CD4-positive, alpha-beta T cell treated with Interferon gamma for 1 hour (primary cell): ENCODE measurements around the gene ZNF747.
"Not testable (repeated sequence)": the region's sequence is repeated elsewhere in the genome, so short reads cannot be mapped to it uniquely, and the experiment has no call there.

Source experiments
- DNase-seq: peaks from one replicate; pipeline ENCODE4 v3.0.0-alpha.2; 2020

Gene ZNF747

DNA sequence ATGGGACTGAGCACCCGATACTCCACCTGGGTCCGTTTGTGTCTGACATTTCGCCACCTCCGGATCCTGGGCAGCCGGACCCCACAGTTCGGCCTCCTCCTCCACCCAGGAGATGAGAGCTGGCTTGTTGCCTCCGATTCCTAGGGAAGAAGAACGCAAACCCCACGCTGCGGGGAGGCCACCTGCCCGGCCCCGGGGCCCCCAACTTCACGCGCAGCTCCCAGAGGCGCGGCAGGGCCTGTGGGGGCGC lies 23.0 kb upstream of the ZNF747 start:
- no peak for DNase-seq

GRCh38 chr16:30556125-30556473 lies 21.4 kb upstream of the ZNF747 start:
- DNase-seq = no peak

- DNase-seq = no peak
Measured at GRCh38 chr16:30555315-30556124, 20.9 kb upstream of the ZNF747 start.

DNA sequence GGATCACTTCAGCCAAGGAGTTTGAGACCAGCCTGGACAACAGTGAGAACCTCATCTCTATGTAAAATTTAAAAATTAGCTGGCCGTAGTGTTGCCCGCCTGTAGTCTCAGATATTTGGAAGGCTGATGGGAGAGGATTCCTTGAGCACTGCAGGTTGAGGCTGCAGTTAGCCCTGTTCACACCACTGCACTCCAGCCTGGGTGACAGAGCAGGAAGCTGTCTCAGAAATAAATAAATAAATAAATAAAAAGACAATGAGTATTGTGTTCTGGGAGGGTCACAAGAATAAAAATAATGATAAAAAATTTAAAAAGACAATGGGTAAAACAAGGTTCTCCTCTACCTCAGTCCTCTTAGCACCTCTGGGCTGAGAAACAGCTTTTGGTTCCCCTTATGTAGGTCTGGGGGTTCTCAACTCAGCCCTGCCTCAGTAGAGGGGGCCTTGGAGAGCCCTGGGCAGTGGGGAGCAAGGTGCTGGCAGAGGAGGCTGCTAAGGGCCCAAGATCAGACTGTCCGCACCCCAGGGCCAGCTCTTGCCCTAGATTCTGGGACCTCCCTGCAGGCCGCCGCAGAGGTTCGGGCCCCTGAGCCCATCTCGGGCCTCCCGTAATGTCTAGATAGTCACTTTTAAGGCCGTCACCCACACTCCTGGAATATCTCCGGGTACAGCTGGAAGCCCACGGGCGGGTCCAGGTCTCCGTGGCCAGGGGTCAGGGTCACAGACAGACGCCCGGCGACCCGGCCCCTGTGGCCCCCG lies 20.1 kb upstream of the ZNF747 start:
- DNase-seq = no peak

- no peak for DNase-seq
Measured at GRCh38 chr16:30553393-30553899, 18.8 kb upstream of the ZNF747 start.

DNA sequence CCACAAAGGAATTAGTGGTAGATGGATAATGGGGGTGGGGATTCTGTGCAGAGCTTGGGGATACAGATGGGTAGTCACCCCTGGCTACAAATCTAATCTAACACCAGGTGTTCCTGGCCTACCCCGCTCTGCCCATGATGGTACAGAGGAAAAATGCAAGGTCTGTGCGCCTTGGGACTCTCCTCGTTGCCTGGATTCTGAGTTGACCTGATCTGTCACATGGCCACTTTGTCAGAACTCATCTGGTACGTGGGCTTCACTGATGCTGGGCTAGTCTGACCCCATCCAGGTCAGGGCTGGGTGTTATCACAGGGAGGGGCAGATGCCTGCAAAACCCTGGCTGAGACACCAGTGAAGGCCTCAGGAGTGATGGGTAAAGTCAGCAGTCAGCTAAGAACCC lies 18.3 kb upstream of the ZNF747 start:
- no peak for DNase-seq

DNA sequence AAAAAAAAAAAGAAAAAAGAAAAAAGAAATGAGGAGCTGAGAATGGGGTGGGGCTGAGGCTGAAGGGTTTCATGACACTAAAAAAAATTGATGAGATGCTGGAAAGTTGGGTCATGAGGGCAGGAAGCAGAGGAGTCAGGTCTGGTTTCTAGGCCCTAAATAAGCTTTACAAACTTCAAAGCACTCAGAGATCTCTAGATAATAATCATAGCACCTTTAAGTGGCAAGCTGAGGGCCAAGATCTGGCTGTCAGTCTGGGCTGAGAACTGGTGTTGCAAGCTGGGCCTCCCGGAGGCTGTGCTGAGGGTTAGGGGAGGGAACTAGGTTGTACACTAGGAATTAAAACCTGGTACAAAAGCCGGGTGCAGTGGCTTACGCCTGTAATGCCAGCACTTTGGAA lies 17.1 kb upstream of the ZNF747 start:
- DNase-seq = peak; percentile 66

- DNase-seq = no peak
Measured at GRCh38 chr16:30548416-30549253, 14.0 kb upstream of the ZNF747 start.

DNA sequence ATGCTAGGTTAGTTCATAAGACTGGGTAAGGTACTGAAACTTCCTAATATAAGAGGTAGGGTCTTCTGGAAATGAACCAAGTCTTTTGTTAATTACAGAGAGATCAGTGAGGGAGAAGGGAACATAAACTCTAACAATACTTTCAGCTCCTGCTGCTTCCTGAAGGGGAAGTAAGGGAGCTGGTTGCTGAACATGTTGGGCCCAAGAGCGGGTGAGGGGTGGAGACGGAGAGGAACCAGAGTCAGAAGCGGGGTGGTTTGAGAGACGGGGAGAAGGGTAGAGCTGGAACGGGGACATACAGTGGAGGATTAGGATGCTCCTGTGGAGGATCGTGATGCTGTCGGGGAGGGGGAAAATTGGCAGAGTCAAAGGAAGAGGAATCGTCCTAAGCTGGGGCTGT lies 11.5 kb upstream of the ZNF747 start:
- no peak for DNase-seq

DNA sequence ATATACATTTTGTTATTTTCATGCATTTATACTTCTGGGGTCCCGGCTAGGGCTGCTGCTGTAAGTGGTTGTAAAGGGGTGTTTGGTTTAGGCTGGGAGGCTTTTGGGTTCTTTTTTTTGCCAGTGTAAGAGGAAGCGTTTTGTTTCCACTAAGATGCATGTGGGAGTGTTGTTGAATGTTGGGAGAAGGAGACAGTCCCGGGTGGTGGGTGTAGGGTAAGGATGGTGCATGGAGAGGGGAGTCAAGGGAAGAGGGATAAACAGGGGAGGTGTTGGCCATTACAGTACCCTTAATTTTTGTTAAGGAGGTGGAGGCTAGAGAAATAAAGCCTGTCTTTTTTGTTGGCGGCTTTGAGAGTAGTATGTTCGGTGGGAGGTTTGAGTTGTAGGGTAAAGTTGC lies 8.4 kb upstream of the ZNF747 start:
- DNase-seq = no peak

DNA sequence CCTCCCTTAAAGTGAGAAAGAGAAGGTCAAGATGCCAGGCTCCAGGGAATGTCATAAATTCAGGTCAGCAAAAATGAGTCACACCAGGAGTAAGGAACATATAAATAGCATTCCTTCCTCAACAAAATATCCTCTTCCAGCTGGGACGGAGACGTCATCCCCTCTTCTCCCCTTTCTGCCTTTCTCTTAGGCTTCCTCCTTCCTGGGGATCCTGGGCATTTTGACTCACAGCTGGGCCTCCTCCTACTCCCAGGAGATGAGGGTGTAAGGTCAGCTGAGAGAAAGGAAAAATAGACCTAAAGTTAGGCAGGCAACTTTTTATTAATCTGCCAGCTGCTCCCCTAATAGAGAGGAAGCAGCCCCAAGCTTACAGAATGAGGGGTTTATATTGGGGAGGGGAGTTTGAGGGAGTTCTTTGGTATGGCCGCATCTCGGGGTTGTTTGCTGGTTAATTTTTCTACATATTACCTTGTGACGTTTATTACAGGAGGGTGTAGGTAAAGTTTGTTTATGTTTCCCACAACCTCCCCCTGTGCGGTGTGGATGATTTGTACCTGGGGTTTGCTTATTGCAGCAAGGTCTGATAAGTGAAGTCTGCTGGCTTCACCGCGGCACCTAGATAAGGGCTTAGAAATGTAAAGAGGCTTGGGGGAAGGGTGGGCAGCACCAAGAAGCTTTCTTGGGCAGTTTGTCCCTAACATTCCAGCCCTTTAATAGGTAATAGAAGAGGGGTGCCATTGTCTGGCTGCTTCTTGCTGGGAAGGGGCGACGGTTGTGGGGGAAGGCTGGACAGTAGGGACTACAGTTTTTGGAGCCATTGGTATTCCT lies 7.1 kb upstream of the ZNF747 start:
- DNase-seq = no peak

DNA sequence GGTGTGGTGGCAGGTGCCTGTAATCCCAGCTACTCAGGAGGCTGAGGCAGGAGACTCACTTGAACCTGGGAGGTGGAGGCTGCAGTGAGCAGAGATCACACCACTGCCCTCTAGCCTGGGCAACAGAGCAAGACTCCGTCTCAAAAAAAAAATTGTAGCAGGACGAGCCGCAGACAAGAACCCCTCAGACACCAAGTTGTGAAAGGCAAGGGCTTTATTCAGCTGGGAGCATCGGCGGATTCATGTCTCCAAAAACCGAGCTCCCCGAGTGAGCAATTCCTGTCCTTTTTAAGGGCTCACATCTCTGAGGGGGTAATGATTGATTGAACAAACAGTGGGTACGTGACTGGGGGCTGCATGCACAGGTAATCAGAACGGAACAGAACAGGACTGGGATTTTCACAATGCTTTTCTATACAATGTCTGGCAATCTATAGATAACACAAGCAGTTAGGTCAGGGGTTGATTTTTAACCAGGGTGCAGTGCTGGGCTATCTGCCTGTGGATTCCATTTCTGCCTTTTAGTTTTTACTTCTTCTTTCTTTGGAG lies 6.3 kb upstream of the ZNF747 start:
- DNase-seq = not testable (repeated sequence)

- not testable (repeated sequence) for DNase-seq
Measured at GRCh38 chr16:30539986-30540526, 5.4 kb upstream of the ZNF747 start.

- DNase-seq = no peak
Measured at GRCh38 chr16:30539000-30539964, 4.6 kb upstream of the ZNF747 start.

GRCh38 chr16:30536391-30537024 lies 1.9 kb upstream of the ZNF747 start:
- not testable (repeated sequence) for DNase-seq

DNA sequence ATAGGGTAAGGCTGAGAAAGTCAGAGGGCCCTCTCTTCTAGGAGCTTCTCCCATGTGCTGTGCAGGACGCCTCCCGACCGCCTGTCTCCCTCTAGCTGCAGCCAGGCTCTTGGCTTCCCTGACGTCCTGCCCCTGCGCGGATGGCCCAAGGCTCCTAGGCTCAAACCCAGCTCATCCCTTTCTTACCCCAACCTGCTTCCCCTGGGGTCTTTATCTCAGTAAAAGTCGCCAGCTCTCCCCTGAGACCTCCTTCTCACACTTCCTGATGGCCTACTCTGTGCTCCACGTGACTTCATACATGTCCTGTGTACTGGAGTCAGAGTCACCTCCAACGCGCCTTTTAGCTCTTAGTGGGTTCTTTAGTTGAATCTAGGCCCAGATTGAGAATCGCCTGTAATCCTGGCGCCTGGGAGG lies 1.1 kb upstream of the ZNF747 start:
- DNase-seq = peak; percentile 65

- no peak for DNase-seq
Measured at GRCh38 chr16:30535106-30535776, 583 bp upstream of the ZNF747 start.

GRCh38 chr16:30533748-30534367 lies 800 bp downstream of the ZNF747 start:
- no peak for DNase-seq

DNA sequence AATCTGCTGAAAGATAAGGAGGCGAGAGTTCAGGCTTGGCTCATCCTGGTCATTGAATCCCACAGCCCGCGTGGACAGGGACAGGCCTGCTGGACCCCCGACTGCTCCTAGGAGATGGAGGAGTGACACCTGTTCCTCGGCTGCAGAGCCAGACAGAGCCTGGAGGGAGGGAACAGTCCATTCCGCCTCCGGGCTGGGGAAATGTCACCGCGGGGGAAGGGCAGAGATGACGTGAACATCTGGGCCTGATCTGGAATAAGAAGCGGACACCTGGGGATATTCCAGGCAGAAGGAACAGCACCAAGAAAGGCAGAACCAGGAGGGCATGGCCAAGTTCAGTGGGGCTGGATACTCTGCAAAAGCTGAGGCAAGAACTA lies 1.5 kb downstream of the ZNF747 start:
- no peak for DNase-seq
